NCI-H748 treated with DMSO at 0.1 percent for 48 hours (cell line): ENCODE measurements around the gene SPATA24.
A peak's percentile ranks its signal among the peaks of the same experiment; 100 is the strongest.
"Not testable (repeated sequence)": the region's sequence is repeated elsewhere in the genome, so short reads cannot be mapped to it uniquely, and the experiment has no call there.

ENCODE experiments used
- DNase-seq: peaks from one replicate; lab custom pipeline; 2025; lab: John Stamatoyannopoulos, UW

The SPATA24 gene, protein sequence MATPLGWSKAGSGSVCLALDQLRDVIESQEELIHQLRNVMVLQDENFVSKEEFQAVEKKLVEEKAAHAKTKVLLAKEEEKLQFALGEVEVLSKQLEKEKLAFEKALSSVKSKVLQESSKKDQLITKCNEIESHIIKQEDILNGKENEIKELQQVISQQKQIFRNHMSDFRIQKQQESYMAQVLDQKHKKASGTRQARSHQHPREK

DNA sequence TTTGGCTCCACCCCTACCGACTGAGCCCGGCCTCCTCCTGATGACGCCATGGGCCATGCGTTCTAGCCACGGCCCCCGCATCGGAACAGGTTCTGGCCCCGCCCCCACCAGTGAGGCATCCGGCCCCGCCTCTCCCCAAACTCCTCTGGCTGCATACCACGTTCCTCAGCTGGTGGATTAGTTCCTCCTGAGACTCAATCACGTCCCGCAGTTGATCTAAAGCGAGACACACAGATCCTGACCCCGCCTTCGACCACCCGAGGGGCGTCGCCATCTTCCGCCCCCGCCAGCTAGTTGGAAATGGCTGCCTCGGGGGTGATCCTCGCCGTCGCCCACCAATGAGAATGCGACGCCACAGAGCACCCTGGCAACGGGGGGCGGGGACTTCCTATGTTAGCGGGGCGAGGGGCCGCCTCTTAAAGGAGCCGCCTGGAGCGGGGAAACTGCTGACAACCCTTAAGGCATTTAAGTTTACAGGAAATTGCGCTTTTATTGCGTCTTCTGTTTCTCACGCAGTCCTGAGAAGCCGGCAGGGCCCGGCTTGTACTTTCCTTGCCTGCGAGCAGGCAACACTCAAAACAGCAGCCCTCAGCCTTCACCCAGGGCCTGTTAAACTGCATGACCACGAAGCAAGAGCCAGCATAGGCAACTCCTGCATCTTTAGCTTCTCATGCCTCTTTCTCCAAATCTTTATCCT is at the start of gene SPATA24:
Gene SPATA24 (minus strand): TSS at position 303 of the 697 bp plus-strand sequence. CDS start 29 bp downstream, at position 274.
- peak; percentile 97 for DNase-seq

DNA sequence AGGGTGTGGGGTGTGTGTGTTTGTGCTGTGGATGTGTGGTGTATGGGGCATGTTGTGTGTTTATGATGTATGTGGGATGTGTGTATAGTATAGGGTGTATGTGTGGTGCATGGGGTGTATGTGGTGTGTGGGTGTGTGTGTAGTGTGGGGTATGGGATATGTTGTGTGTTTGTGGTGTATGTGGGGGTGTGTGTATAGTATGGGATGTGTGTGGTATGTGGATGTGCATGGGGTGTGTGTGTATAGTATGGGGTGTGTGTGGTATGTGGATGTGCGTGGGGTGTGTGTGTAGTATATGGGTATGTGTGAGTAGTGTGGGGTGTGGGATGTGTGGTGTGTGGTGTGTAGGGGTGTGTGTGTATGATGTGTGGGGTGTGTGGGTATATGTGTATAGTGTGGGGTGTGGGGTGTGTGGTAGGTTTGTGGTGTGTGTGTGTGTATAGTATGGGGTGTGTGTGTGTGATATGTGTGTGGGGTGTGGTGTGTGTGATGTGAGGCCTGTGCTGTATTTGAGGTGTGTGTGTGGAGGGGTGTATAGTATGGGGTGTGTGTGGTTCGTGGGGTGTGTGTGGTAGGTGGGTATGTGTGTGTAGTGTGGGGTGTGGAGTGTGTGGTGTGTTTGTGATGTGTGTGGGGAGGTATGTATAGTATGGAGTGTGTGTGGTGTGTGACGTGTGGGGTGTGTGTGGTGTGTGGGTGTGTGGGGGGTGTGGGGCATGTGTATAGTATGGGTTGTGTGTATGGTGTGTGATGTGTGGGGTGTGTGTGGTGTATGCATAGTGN is 48.2 kb upstream of the SPATA24 start:
- DNase-seq, result no peak

DNA sequence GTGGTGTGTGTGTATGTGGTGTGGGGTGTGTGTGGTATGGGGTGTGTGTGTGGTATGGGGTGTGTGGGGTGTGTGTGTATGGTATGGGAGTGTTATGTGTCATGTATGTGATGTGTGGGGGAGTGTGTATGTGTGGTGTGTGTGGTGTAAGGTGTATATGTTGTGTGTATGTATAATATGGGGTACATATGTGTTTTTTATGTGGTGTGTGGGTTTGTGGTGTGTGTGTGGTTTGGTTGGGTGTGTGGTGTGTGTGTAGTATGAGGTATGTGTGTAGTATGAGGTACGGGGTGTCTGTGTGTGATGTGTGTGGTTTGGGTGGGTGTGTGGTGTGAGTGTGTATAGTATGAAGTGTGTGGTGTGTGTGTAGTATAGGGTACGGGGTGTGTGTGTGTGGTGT is 47.3 kb upstream of the SPATA24 start:
- no peak for DNase-seq

DNA sequence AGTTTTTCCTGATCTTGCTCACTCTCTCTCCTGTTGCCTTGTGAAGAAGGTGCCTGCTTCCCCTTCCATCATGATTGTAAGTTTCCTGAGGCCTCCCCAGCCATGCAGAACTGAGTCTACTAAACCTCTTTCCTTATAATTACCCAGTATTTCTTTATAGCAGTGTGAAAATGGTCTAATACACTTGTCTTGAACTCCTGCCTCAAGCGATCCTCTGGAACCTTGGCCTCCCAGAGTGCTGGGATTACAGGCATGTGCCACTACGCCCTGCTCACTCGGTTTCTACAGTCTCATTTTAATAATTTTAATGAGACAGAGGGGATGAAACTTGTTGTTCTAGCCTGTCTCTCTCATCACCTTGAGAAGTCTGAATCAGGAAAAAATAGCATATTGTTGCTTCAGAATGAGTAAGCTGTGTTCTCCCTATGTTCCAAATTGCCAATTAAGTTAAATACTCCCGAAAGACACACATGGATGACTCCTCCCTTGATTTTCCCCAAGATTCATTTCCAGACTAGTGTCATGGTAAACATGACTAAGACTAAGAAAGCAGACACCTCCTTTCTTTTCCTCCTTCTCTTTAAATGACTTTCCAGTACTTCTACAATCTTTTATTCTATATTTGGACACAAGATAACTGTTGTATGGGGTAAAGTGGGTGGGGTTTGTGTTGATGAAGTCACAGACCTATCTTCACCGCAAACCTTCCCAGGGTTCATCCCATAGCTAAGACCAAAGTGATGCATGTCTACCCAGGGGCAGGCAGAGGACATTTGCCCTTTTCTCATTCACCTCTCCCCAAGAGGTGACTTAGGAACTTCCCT is 43.3 kb upstream of the SPATA24 start:
- no peak for DNase-seq

DNA sequence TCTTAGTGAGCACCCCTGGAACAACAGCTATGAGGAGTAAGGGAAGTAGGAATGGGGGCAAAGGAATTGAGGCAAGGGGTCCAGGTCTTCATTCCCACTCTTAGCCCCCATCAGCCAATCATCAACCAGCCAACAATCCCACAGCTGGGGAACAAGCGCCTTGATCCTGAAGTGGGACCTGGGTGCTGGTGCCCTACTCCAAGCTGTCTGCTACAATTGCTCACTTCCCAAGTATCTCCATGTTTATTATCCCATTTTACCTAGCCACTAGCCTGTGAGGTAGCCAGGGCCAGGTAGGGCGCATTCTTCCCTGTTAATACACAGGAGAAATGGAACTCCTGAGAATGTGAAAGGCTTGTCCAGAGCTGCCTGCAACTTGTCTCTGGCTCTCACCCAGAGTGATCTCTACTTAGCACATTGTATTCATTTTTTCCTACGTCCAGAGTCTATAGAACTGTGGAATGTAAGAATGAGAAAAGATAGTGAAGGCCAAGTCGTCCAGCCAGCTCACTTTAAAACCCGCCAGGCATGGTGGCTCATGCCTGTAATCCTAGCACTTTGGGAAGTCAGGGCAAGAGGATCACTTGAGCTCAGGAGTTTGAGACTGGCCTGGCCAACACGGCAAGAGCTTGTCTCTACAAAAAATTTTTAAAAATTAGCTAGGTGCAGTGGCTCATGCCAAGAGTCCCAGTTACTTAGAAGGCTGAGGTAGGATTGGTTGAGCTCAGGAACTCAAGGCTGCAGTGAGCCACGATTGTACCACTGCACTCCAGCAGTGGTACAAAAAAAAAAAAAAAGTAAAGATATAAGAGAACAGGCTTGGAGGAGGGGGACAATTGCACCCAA is 41.7 kb upstream of the SPATA24 start:
- no peak for DNase-seq

DNA sequence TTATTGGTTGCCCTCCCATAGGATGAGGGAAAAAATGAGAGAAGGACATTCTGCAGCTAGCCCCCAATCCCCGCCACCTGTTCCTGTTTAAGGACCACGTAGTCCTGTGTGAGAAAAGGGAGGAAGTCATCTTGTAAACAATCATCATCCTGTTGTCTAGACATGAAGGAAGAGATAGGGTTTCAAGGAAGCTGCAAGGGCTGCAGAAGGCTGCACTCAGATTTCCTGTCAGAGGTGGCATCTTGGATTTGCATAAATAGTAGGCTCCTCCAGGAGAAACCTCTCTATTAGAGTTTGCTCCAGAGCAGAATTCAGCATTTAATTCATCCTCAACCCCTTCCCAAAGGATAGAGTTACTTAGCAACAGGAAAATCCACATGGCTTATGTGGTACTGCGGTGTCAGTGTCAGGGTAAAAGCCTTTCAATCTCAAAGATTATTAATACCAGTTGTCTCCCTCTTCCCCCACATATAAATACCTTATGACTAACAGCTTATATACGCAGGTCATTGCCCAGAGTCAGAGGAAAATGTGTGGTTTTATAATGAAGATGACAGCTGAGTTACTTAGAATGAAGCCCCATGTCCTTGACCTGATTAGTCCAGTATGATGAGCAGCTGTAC is 40.1 kb upstream of the SPATA24 start:
- DNase-seq, result no peak

DNA sequence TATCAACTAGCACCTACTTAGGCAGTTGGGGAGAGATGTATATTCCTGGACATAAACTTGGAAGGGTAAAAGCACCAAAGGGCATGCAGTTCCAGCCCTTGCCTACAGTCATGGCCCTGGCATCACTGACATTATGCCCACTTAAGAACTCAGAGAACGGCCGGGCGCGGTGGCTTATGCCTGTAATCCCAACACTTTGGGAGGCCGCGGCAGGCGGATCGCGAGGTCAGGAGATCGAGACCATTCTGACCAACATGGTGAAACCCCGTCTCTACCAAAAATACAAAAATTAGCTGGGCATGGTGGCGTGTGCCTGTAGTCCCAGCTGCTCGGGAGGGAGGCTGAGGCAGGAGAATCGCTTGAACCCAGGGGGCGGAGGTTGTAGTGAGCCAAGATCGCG is 36.5 kb upstream of the SPATA24 start:
- DNase-seq, result not testable (repeated sequence)

DNA sequence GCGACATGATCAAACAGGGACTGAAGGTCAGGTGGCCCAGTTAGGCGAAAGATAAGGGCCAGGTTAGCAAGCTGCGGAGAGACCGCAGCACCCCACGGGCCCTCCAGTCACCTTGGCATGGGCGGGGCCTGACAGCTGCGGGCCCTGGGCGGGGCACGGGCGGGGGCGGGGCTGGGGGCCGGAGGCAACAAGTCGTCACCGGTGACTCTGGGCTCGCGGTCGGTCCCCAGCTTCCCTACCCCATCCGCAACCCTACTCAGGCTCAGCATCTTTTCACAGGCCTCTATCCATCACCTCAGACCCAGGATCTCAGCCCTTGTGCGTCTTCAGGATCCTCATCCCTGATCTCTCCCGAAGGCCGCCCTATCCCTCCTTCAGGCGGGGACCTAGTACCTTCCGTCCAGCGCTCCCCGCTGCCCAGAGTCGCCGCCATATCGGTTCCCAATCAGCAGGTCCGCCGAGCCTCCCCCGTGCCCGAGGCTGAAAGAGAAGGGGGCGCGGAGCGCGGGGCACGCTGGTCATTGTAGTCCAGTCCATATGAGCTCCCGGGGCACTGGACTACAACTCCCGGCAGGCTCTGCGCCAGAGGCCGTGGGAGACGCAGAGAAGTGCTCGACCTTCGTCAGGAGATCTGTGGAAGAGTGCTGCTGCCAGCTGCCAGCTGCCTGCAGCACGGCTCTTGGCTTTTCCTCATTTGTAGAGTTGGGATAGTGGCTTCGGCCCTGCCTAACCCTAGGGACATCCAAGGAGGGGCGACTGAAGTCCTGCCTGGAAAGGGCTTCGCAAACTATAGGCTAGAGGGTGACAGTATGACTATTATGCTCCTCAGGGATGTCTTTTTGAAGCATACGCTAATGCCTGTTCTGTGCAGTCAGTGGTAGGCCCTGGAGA is 35.4 kb upstream of the SPATA24 start, which contains the start of gene DNAJC18:
Gene DNAJC18 (minus strand): TSS at position 513 of the 891 bp plus-strand sequence. CDS start 80 bp downstream, at position 433.
- DNase-seq, result peak; percentile 89

DNA sequence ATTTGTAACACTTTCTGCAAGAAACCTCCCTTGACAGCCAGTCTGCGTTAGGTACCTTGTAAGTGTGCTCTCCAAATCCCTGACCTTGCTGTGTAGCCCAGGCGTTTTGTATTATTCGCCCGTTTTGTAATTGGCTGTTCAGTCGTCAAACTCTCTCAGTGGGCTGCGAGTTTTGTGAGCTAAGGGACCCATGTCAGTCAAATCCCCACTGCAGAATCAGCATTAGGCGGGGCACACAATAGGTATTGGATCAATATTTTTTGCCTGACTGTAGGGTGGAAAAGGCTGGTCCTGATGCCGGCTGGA is 34.8 kb upstream of the SPATA24 start:
- DNase-seq, result no peak

DNA sequence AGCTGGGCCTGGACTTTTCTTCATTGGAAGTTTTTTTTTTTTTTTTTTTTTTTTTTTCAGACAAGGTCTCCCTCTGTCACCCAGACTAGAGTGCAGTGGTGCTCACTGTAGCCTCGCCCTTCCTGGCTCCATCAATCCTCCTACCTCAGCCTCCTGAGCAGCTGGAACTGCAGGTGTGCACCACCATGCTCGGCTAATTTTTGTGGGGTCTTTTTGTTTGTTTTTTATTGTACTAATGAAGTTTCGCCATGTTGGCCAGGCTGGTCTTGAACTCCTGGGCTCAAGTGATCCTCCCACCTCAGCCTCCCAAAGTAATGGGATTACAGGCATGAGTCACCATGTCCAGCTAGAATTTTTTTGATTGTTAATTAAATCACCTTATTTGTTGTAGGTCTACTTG is 31.8 kb upstream of the SPATA24 start:
- DNase-seq, result no peak

DNA sequence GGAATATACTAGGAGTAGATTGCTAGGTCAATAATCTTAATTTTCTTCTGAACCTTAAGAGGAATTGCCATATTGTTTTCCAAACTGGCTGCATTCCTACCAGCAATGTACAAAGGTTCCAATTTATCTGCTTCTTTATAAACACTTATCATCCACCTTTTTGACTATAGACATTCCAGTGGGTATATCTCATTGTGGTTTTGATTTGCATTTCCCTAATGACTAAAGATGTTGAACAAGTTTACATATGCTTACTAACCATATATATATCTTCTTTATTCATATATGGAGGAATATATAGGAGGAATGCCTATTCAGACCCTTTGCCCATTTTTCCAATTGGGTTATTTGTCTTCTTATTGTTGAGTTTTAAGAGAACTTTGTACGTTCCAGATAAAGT is 27.8 kb upstream of the SPATA24 start:
- no peak for DNase-seq

DNA sequence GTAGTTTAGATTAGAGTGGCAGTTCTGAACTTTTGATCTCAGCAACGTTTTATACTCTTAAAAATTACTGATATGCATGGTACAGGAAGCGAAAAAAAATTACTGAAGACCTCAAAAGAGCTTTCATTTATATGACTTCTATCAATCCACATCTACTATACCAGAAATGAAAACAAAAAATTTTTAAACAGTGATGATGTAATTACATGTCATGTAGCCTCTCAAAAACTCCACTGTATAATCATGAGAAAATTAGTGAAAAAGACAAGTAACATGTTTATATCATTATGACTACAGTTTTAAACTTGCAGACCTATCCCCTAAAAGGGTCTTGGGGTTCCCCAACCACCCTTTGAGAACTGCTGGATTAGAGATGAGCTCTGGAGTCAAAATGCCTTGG is 26.1 kb upstream of the SPATA24 start:
- DNase-seq, result no peak

DNA sequence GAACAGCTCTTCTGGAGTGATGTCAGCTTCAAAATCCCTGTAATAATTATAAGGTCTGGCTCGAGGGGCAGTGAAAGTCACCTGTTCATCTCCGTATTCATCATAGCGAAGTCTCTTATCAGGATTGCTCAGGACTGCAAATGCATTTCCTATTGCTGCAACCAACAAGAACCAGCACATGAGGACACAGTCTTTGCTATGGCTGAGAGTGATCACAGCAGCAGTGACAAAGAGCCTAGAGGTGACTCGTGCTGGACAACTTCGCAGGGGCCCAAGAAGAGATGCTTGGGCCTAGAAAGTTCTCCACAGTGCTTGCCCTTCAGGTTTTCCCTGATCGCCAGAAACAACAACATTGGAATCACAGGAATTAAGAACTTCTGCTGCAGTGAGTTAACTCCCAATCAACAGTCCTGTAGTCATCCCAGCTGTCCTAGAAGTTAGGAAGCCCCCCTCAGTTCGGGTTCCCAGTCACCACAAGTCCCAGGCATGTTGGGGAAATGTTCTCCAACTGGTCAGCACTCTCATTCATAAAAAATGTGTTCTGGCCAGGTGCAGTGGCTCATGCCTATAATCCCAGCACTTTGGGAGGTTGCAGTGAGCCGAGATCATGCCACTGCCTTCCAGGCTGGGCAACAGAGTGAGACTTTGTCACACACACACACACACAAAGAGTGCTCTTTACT is 22.5 kb upstream of the SPATA24 start:
- no peak for DNase-seq

DNA sequence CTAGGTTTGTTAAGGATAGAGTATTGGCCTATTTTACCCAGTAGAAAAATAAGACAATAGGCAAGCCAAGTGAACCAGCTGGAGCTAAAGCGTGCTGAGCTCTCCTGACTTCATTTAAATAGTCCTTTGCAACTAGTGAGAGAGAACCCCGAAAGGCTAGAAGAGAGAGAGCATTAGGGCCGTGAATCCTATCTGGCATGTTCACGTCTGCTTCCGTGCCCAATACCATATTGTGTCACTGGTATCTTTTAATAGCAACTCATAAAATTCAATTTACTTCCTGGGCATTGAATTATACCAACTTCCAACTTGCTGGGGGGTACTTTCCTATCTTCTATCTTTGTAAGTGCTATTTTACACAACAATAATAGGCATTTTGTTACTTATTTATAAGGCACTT is 21.6 kb upstream of the SPATA24 start:
- no peak for DNase-seq

DNA sequence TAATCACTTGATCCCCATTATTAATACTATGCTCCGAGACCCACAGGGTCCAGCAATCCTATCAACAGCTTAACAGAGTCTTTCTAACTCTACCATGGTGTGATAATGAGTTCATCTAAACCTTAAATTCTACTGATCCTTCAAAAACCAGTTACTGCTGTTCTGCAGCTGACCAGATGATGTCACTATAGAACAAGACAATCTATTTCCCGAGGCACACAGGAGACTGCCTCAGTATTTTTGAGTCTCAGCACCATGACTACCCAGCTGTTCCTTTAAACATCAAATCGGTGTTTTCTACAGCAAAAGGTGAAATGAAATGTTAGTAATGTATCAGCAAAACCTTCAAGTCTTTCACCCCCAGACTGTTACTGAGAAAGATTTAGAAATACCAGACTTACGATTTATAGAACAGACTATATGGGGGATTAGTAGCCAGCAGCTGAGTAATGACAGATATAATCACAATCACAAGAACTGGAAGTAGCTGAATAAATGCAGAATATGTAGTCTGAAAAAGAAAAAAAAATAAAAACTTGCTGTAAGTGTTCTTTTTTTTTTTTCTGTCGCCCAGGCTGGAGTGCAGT is 18.5 kb upstream of the SPATA24 start:
- DNase-seq, result peak; percentile 58

DNA sequence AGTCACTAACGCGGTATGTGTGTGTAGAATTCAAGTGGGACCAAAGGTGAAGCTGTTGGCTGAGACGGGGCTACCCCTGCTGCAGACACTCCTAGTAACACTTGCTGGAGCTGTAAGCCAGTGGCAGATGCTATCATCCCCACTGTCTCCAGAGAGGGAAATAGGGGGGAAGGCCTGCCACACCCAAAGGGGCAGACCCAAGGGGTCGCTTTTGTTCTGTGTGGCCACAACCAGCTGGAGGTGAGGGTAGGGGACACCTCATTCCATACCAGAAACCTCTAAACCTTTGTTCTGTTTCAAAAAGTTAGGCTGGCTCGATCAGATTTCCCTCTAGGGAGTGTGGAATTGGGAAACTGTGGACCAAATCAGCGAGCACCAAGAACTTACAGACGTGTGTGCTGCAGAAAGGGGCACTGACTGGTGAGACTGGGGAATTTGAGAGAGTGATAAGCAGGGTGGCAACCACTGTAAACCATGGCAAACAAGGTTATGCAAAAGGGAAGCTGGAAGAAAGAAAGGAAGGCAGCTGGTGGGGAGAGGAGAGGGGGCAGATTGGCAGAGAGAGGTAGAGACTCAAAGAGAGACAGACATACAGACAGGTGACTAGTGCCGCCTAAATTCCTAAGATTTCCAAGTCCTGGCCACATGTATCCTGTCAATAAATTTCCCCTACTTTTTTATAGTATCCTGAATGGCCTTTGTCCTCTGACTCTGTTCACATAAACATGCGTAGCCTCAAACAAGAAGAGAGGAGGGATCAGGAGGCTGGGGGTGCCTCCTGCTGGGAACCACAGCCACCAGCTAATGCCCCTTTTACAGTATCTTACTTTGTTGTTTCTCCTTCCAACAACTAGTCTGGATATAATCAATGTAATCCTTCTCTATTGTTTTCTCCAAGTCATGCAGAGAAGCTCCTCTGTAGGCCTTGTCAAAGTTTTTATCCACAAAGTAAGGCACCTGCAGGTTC is 15.6 kb upstream of the SPATA24 start:
- no peak for DNase-seq

DNA sequence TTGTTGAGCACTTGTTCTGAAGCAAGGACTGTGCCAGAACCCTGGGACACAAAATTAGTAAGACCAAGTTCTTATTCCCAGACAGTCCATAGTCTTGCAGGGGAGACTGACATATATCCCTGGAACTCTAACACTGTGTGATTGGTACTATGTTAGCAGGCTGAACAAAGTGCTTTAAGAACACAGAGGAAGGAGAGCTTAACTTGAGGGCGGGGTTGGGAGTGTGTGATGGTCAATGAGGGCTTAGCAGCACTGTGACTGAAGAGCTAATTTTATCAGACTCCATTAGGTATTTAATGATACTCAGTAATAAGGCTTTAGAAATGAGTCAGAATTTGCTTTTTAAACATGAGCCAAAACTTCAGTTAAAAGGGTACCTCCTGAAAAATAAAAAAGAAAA is 14.9 kb upstream of the SPATA24 start:
- DNase-seq, result no peak

DNA sequence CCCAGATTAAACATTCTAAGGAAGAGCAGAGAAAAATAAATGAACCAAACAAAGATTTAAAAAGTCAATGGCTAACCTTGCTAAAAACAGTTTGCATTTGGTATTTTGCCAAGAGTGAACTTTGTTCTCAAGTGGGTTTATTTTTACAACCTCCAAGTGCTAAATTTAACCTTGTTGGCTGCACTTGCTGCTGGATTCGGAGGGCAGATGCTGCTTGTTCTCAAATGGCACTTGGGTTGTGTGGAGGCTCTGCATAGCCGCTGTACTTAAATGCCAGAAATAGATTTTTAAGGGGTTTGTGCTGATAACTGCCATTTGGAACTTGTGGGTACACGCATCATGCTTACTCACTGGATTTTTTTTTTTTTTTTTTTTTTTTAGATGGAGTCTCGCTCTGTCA is 13.3 kb upstream of the SPATA24 start:
- DNase-seq, result no peak
